ENCODE data around the gene ARHGEF11.

GRCh38 chr1:157035121-157035520 lies 10.4 kb downstream of the ARHGEF11 start:
- TF ChIP-seq CTCF (IDR thresholded peaks at IDR 0.05; ENCODE audit: low read depth, low read length, poor library complexity, severe bottlenecking) (no peak), EZH2phosphoT487 (IDR thresholded peaks at IDR 0.05; ENCODE audit: borderline replicate concordance, low read length) (no peak)

Data from DOHH2 (cell line).